Gastroesophageal sphincter (tissue), 3 donors: ENCODE data around the gene CKS1B.

Experiments used
- CTCF ChIP-seq, 4 experiments: fragments of 200-600 bp in 2 of 4; fragments of 450-650 bp in 2 of 4; sonication (generic) in 1 of 4; IDR thresholded peaks; one replicate each; pipeline ENCODE4 v1.5.1; 2017 to 2019; ENCODE audit warnings: antibody characterized with exemption in 4 of 4, mild to moderate bottlenecking in 2 of 4, moderate library complexity in 2 of 4
- EP300 ChIP-seq: sonication (generic); formaldehyde crosslinking; IDR thresholded peaks from one replicate; pipeline ENCODE4 v1.6.1; 2017; ENCODE audit warnings: antibody characterized with exemption, mild to moderate bottlenecking
- POLR2A ChIP-seq, 2 donors: fragments of 450-650 bp; IDR thresholded peaks; one replicate each; pipeline ENCODE4 v1.6.1; 2017; ENCODE audit warnings: antibody characterized with exemption in 2 of 2, mild to moderate bottlenecking in 2 of 2, moderate library complexity in 1 of 2
- POLR2AphosphoS5 ChIP-seq: sonication (generic); formaldehyde crosslinking; IDR thresholded peaks from one replicate; pipeline ENCODE4 v1.6.1; 2017; ENCODE audit warnings: antibody characterized with exemption

DNA sequence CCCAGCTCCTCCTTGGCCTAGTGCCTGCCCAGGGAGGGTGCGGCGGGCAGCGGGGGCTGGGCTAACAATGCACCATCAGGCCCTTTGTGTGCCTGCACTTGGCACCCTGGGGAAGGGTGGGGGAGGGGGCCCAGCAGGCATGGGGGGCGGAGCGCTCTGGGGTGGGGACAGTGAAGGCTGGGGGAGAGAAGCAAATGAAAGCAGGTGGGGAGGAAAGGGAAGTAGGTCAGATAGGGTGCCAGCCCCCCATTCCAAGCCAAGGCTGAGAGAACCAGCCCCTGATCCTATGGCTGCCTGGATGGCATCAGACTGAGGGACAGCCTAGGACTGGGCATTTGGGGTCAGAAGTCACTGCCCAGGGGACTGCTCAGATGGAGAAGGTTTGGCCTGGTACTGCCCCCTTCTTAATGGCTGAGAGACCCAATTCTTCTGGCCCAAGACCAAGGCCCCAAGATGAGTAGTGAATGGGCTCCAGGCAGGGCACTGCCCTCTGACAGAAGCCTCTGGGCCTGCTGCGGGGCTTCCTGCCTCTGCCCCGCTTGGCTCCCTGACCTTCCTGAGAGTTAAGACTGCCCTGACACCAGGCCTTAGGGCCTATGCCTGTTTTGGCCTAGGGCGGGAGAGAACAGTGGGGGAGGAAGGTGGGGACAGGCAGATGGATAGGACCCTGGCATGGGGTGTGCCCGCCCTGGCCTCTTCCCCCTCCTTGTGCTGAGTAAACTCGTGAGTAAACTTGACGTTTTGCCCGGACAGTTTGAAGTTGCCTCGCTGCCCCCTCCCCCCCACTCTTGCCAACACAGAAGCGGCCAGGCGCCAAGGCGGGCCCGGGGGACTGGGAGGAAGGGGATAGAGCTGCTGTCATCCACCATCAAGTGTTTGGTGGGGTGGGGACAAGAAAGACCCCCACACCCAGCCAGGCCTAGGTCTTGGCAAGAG lies 30.9 kb downstream of the CKS1B start:
- TF ChIP-seq CTCF (IDR thresholded peaks at IDR 0.05) (no peak), POLR2A (IDR thresholded peaks at IDR 0.05) (peak in 1 of 2 donors; percentile 16), POLR2AphosphoS5 (peak; percentile 53), EP300 (no peak)
